Transverse colon (tissue), 3 donors: ENCODE results near the gene CNGA2.

ENCODE experiments used
- EP300 ChIP-seq: sonication (generic); formaldehyde crosslinking; IDR thresholded peaks from one replicate; pipeline ENCODE4 v1.6.1; 2017; ENCODE audit warnings: antibody characterized with exemption, low read depth
- TF ChIP-seq, protein P1 (sequence below), 5 experiments: fragments of 200-600 bp in 3 of 5; fragments of 450-650 bp in 2 of 5; sonication (generic) in 3 of 5; IDR thresholded peaks; 1 replicate in 2 of 5; 2 replicates in 3 of 5; pipeline ENCODE4 v1.5.1; 2016 to 2017; ENCODE audit warnings: antibody characterized with exemption in 5 of 5, inconsistent platforms in 3 of 5, mild to moderate bottlenecking in 2 of 5, moderate library complexity in 1 of 5

GRCh38 chrX:151742311-151742710, 7.8 kb downstream of the CNGA2 start:
- no peak for TF ChIP-seq EP300
- TF ChIP-seq, protein P1, sequence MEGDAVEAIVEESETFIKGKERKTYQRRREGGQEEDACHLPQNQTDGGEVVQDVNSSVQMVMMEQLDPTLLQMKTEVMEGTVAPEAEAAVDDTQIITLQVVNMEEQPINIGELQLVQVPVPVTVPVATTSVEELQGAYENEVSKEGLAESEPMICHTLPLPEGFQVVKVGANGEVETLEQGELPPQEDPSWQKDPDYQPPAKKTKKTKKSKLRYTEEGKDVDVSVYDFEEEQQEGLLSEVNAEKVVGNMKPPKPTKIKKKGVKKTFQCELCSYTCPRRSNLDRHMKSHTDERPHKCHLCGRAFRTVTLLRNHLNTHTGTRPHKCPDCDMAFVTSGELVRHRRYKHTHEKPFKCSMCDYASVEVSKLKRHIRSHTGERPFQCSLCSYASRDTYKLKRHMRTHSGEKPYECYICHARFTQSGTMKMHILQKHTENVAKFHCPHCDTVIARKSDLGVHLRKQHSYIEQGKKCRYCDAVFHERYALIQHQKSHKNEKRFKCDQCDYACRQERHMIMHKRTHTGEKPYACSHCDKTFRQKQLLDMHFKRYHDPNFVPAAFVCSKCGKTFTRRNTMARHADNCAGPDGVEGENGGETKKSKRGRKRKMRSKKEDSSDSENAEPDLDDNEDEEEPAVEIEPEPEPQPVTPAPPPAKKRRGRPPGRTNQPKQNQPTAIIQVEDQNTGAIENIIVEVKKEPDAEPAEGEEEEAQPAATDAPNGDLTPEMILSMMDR (IDR thresholded peaks at IDR 0.05): no peak
